IMR-90 (cell line): ENCODE results near the gene RAB40A. TPM values are rescaled to one million over a fixed set of nuclear protein-coding genes. Genes with fewer than 3 reads are reported as not detected.

Source experiments
- ATAC-seq: fragments of 200-7000 bp; cut with Tn5 transposase; 2 replicates; pipeline ENCODE4 v1.9.1; 2020; ENCODE audit warnings: low read depth, mild to moderate bottlenecking, moderate library complexity
- BruUV-seq: library from RNA; stranded (reverse); fragments of 400-500 nt; replicated peaks from 2 replicates; lab custom pipeline; 2021; lab: Mats Ljungman, UMichigan
- CTCF ChIA-PET: fragments of 300-600 bp; formaldehyde crosslinking; extraction: SDS; loops from one replicate; lab custom pipeline; 2021; ENCODE audit warnings: antibody characterized with exemption; lab: Yijun Ruan, JAX
- POLR2A ChIA-PET: fragments of 300-600 bp; sonication (Branson Sonifier 250); formaldehyde crosslinking; loops from one replicate; lab custom pipeline; 2022; ENCODE audit warnings: antibody characterized with exemption; ENCODE audit not compliant: unreplicated experiment; lab: Charles Lee
- DNase-seq: peaks from one replicate; pipeline ENCODE4 v3.0.0; 2013
- H2AFZ ChIP-seq: replicated peaks from 2 replicates; pipeline ENCODE3; 2013; ENCODE audit warnings: low read length, mild to moderate bottlenecking; ENCODE audit not compliant: poor library complexity
- H2AK5ac ChIP-seq: 2 replicates; pipeline ENCODE4 v1.6.1; 2013; ENCODE audit warnings: low read depth, low read length, inconsistent platforms
- H2AK9ac ChIP-seq: replicated peaks from 2 replicates; pipeline ENCODE3; 2013; ENCODE audit warnings: mild to moderate bottlenecking, low read depth, low read length, moderate library complexity; ENCODE audit not compliant: poor library complexity
- H2BK120ac ChIP-seq: 2 replicates; pipeline ENCODE4 v1.6.1; 2013; ENCODE audit warnings: low read depth, low read length, inconsistent platforms
- H2BK15ac ChIP-seq: 3 replicates; pipeline ENCODE4 v1.6.1; 2013; ENCODE audit warnings: low read depth, low read length, inconsistent platforms
- H2BK20ac ChIP-seq: 2 replicates; pipeline ENCODE4 v1.6.1; 2013; ENCODE audit warnings: low read depth, mild to moderate bottlenecking, inconsistent platforms, low read length, moderate library complexity
- H2BK5ac ChIP-seq: 2 replicates; pipeline ENCODE4 v1.6.1; 2013; ENCODE audit warnings: mild to moderate bottlenecking, low read depth, low read length, inconsistent platforms; ENCODE audit not compliant: poor library complexity, severe bottlenecking
- H3K14ac ChIP-seq: replicated peaks from 2 replicates; pipeline ENCODE4 v1.6.1; 2013; ENCODE audit warnings: low read depth, low read length, inconsistent platforms
- H3K18ac ChIP-seq: 2 replicates; pipeline ENCODE4 v1.6.1; 2013; ENCODE audit warnings: low read depth, low read length, control low read depth
- H3K23ac ChIP-seq: 2 replicates; pipeline ENCODE4 v1.6.1; 2013; ENCODE audit warnings: low read depth, low read length, inconsistent platforms
- H3K27ac ChIP-seq: 2 replicates; pipeline ENCODE4 v1.5.1; 2013; ENCODE audit warnings: mild to moderate bottlenecking, control low read depth, low read length; ENCODE audit not compliant: insufficient read depth
- H3K27me3 ChIP-seq: 2 replicates; pipeline ENCODE4 v1.6.1; 2013; ENCODE audit warnings: low read length; ENCODE audit not compliant: control insufficient read depth, insufficient read depth
- H3K36me3 ChIP-seq: 2 replicates; pipeline ENCODE4 v1.6.1; 2013; ENCODE audit warnings: low read length, mixed read lengths; ENCODE audit not compliant: control insufficient read depth, insufficient read depth
- H3K4ac ChIP-seq: 2 replicates; pipeline ENCODE4 v1.6.1; 2013; ENCODE audit warnings: low read depth, low read length, inconsistent platforms
- H3K4me1 ChIP-seq: 2 replicates; pipeline ENCODE4 v1.6.1; 2013; ENCODE audit warnings: low read length, mixed read lengths; ENCODE audit not compliant: control insufficient read depth, insufficient read depth
- H3K4me2 ChIP-seq: 2 replicates; pipeline ENCODE4 v1.6.1; 2013; ENCODE audit warnings: low read depth, mild to moderate bottlenecking, control low read depth, low read length, moderate library complexity
- H3K4me3 ChIP-seq: 2 replicates; pipeline ENCODE4 v1.5.1; 2013; ENCODE audit warnings: low read depth, mild to moderate bottlenecking, control low read depth, low read length, moderate library complexity; ENCODE audit not compliant: insufficient read depth
- H3K56ac ChIP-seq: 2 replicates; pipeline ENCODE4 v1.6.1; 2013; ENCODE audit warnings: low read length, inconsistent platforms; ENCODE audit not compliant: insufficient read depth; ENCODE audit errors: extremely low read depth
- H3K79me1 ChIP-seq, 2 experiments: 2 replicates each; pipeline ENCODE4 v1.6.1; 2013; ENCODE audit warnings: low read length in 2 of 2, inconsistent platforms in 1 of 2, low read depth in 1 of 2
- H3K9ac ChIP-seq: 2 replicates; pipeline ENCODE4 v1.6.1; 2013; ENCODE audit warnings: low read depth, low read length, control low read depth
- H3K9me1 ChIP-seq: 2 replicates; pipeline ENCODE4 v1.6.1; 2013; ENCODE audit warnings: low read length, inconsistent platforms; ENCODE audit not compliant: insufficient read depth
- H3K9me3 ChIP-seq: 2 replicates; pipeline ENCODE4 v1.6.1; 2013; ENCODE audit warnings: low read length; ENCODE audit not compliant: control insufficient read depth, insufficient read depth
- H4K20me1 ChIP-seq: 2 replicates; pipeline ENCODE4 v1.6.1; 2013; ENCODE audit warnings: low read length, inconsistent platforms; ENCODE audit not compliant: insufficient read depth
- H4K5ac ChIP-seq: 2 replicates; pipeline ENCODE4 v1.6.1; 2013; ENCODE audit warnings: mild to moderate bottlenecking, low read depth, low read length, control low read depth
- H4K8ac ChIP-seq, 2 experiments: 2 replicates each; pipeline ENCODE4 v1.6.1; 2013; ENCODE audit warnings: low read depth in 2 of 2, low read length in 2 of 2, control low read depth in 1 of 2, inconsistent platforms in 1 of 2
- H4K91ac ChIP-seq: 2 replicates; pipeline ENCODE4 v1.6.1; 2013; ENCODE audit warnings: low read depth, low read length, inconsistent platforms; ENCODE audit not compliant: insufficient read depth
- BHLHE40 ChIP-seq: fragments of 150-350 bp; IDR thresholded peaks from 2 replicates; pipeline ENCODE4 v1.6.1; 2016; ENCODE audit warnings: mild to moderate bottlenecking, low read depth, low read length
- CHD1 ChIP-seq: IDR thresholded peaks from 2 replicates; pipeline ENCODE4 v1.6.1; 2012; ENCODE audit warnings: low read depth, low read length, improper control_type of control experiment
- CTCF ChIP-seq: conservative IDR thresholded peaks from 2 replicates; pipeline ENCODE4 v1.5.1; 2012; ENCODE audit warnings: mild to moderate bottlenecking, low read depth, low read length, improper control_type of control experiment
- ELK1 ChIP-seq: fragments of 150-350 bp; IDR thresholded peaks from 2 replicates; pipeline ENCODE4 v1.6.1; 2016; ENCODE audit warnings: low read depth, mild to moderate bottlenecking, low read length, moderate library complexity, borderline replicate concordance
- MAFK ChIP-seq: IDR thresholded peaks from 2 replicates; pipeline ENCODE4 v1.6.1; 2012; ENCODE audit warnings: low read depth, low read length, improper control_type of control experiment
- MAZ ChIP-seq: IDR thresholded peaks from 2 replicates; pipeline ENCODE4 v1.6.1; 2012; ENCODE audit warnings: low read depth, mild to moderate bottlenecking, low read length, improper control_type of control experiment, moderate library complexity, borderline replicate concordance
- MXI1 ChIP-seq: IDR thresholded peaks from 2 replicates; pipeline ENCODE4 v1.6.1; 2012; ENCODE audit warnings: low read depth, mild to moderate bottlenecking, low read length, moderate library complexity, borderline replicate concordance
- POLR2A ChIP-seq: IDR thresholded peaks from 2 replicates; pipeline ENCODE4 v1.6.1; 2012; ENCODE audit warnings: mild to moderate bottlenecking, low read depth, low read length
- RAD21 ChIP-seq: IDR thresholded peaks from 2 replicates; pipeline ENCODE4 v1.6.1; 2012; ENCODE audit warnings: low read length, improper control_type of control experiment
- RCOR1 ChIP-seq: IDR thresholded peaks from 2 replicates; pipeline ENCODE4 v1.6.1; 2012; ENCODE audit warnings: mild to moderate bottlenecking, low read length, improper control_type of control experiment; ENCODE audit not compliant: insufficient replicate concordance
- RFX5 ChIP-seq: IDR thresholded peaks from 2 replicates; pipeline ENCODE4 v1.8.0; 2012; ENCODE audit warnings: low read depth, mild to moderate bottlenecking, low read length, moderate library complexity
- SMC3 ChIP-seq: fragments of 150-350 bp; IDR thresholded peaks from 2 replicates; pipeline ENCODE4 v1.6.1; 2016; ENCODE audit warnings: low read depth, mild to moderate bottlenecking, antibody characterized with exemption, low read length, moderate library complexity
- USF2 ChIP-seq: fragments of 150-350 bp; IDR thresholded peaks from 2 replicates; pipeline ENCODE4 v1.6.1; 2017; ENCODE audit warnings: mild to moderate bottlenecking, antibody characterized with exemption, low read length, low read depth
- WGBS, 2 experiments: methylation state at CpG; one replicate each; pipeline versions ENCODE4 v1.1.5 to v1.1.7; 2013; ENCODE audit warnings: missing lambda C conversion rate in 2 of 2; ENCODE audit not compliant: insufficient read length in 1 of 2; ENCODE audit errors: extremely low coverage in 2 of 2; 5-methylcytosine and 5-hydroxymethylcytosine counted together
- dilution Hi-C: fragments of 300-500 bp; cut with HindIII; formaldehyde crosslinking; loops from one replicate; pipeline ENCODE4 v1.14.3; 2018; ENCODE audit warnings: low sequenced_read_pairs; ENCODE audit not compliant: unreplicated experiment
- in situ Hi-C: fragments of 300-500 bp; cut with MboI; formaldehyde crosslinking; loops from 3 replicates; pipeline ENCODE4 v1.14.3; 2019; ENCODE audit warnings: low sequenced_read_pairs, inconsistent platforms, mixed read lengths
- intact Hi-C: fragments of 100-400 bp; cut with micrococcal nuclease; formaldehyde crosslinking; loops from 2 replicates; pipeline ENCODE4 v1.10.0; 2022
- polyA plus RNA-seq, 3 experiments: library from polyadenylated mRNA; depleted of rRNA; stranded (reverse); fragments of >200 nt; gene quantifications; 2 replicates each; pipeline ENCODE4 v1.2.3, GENCODE V29; 2012; ENCODE audit warnings: low replicate concordance in 1 of 3
- total RNA-seq: library from RNA; depleted of rRNA; stranded (reverse); fragments of >200 nt; gene quantifications from 2 replicates; pipeline ENCODE4 v1.2.3, GENCODE V29; 2012

Gene RAB40A
- total and polyA plus RNA-seq, 2 of the 4 experiments (the other 2 are of a cell fraction): under 0.01 to 0.26 TPM

GRCh38 chrX:103520386-103520785 is 1.1 kb upstream of the RAB40A start:
- Histone ChIP-seq H3K27me3 (peaks cover 3% of the 10 kb centered on the region; the same call in 1 of the 2 replicates), H3K9ac (no peak overlapping the region), H3K56ac (no peak overlapping the region), H3K18ac (no peak overlapping the region), H3K4ac (no peak overlapping the region), H3K36me3 (no peaks in the 10 kb centered on the region), H3K4me3 (no peak overlapping the region), H2BK5ac (no peak overlapping the region), H3K14ac (no peak overlapping the region), H4K5ac (no peak overlapping the region), H4K8ac (no peak overlapping the region), H2AFZ (no peak overlapping the region), H3K4me1 (no peaks in the 10 kb centered on the region), H2BK20ac (no peak overlapping the region), H3K79me1 (no peaks in the 10 kb centered on the region), H2BK15ac (no peak overlapping the region), H2BK120ac (no peak overlapping the region), H3K9me3 (no peaks in the 10 kb centered on the region), H3K23ac (no peak overlapping the region), H4K20me1 (no peaks in the 10 kb centered on the region), H2AK5ac (no peak overlapping the region), H3K9me1 (no peaks in the 10 kb centered on the region), H4K91ac (no peak overlapping the region), H3K4me2 (no peak overlapping the region), H2AK9ac (no peak overlapping the region), H3K27ac (no peak overlapping the region)
- ATAC-seq (peak; percentile 70), DNase-seq (peak; percentile 71)
- BruUV-seq: no TSS peak
- whole genome bisulfite sequencing, 2 experiments: no CpG with 5 or more reads among the region's 4 CpGs
- TF ChIP-seq MXI1: no peak
- no peak for TF ChIP-seq RFX5
- TF ChIP-seq CTCF: no peak
- TF ChIP-seq MAZ: no peak
- no peak for TF ChIP-seq RCOR1
- TF ChIP-seq MAFK: no peak
- TF ChIP-seq USF2: no peak
- no peak for TF ChIP-seq BHLHE40
- TF ChIP-seq CHD1: no peak
- TF ChIP-seq POLR2A: no peak
- no peak for TF ChIP-seq RAD21
- TF ChIP-seq SMC3: no peak
- TF ChIP-seq ELK1: no peak
- ChIA-PET CTCF (no interaction called here), POLR2A (no interaction called here)
- intact Hi-C loops: no loop called here
- in situ Hi-C loops: no loop called here
- dilution Hi-C loops: no loop called here
